SK-N-MC (cell line): Measurements from ENCODE around the gene BRD3.

Source experiments
- EZH2 ChIP-seq: fragments of 200-600 bp; sonication (generic); IDR thresholded peaks from one replicate; pipeline ENCODE4 v1.6.1; 2017; ENCODE audit warnings: antibody characterized with exemption
- POLR2AphosphoS5 ChIP-seq: IDR thresholded peaks from 2 replicates; pipeline ENCODE4 v1.6.1; 2012; ENCODE audit warnings: mild to moderate bottlenecking, low read depth, low read length, borderline replicate concordance

GRCh38 chr9:133997584-133997983, 70.2 kb downstream of the BRD3 start:
- no peak for TF ChIP-seq POLR2AphosphoS5
- TF ChIP-seq EZH2: no peak
